ENCODE data around the gene CCNB2. TPM values are rescaled to one million over a fixed set of nuclear protein-coding genes. Genes with fewer than 3 reads are reported as not detected.
"Not testable (repeated sequence)": the region's sequence is repeated elsewhere in the genome, so short reads cannot be mapped to it uniquely, and the experiment has no call there.

CCNB2 gene
- polyA plus RNA-seq, 4 donors = 3.4 to 48.3 (median 14.4) TPM

GRCh38 chr15:59120937-59121336 lies 16.0 kb downstream of the CCNB2 start:
- Histone ChIP-seq H3K27me3 (ENCODE audit: control insufficient read depth in 3 of 3, insufficient read depth in 3 of 3, low read length in 3 of 3) (no peaks in the 10 kb centered on the region), H3K36me3 (ENCODE audit: control insufficient read depth in 3 of 3, insufficient read depth in 2 of 3, low read depth in 1 of 3, low read length in 3 of 3) (peaks cover 0 to 22% (median 0%) of the 10 kb centered on the region in 3 donors), H3K4me3 (ENCODE audit: low read depth in 1 of 3, low read length in 3 of 3) (no peak overlapping the region), H3K4me1 (ENCODE audit: control insufficient read depth in 3 of 3, insufficient read depth in 2 of 3, low read depth in 1 of 3, low read length in 2 of 3) (no peaks in the 10 kb centered on the region), H3K27ac (ENCODE audit: low read depth in 1 of 3, low read length in 2 of 3) (no peak overlapping the region), H3K9me3 (ENCODE audit: control insufficient read depth in 2 of 2, insufficient read depth in 1 of 2, low read depth in 1 of 2, low read length in 1 of 2) (peaks cover 0 to 2% of the 10 kb centered on the region in 2 donors)
- WGBS, 3 donors = 93 to 96% (median 93%) methylated on average over 5 of the region's 5 CpGs
- no peak for FAIRE-seq
- DNase-seq = no peak

GRCh38 chr15:59124261-59124660 lies 19.3 kb downstream of the CCNB2 start:
- Histone ChIP-seq H3K27ac (ENCODE audit: low read depth in 1 of 3, low read length in 2 of 3) (peak overlapping the region in 1 of 3 donors; percentile 6), H3K4me1 (ENCODE audit: control insufficient read depth in 3 of 3, insufficient read depth in 2 of 3, low read depth in 1 of 3, low read length in 2 of 3) (no peaks in the 10 kb centered on the region), H3K9me3 (ENCODE audit: control insufficient read depth in 2 of 2, insufficient read depth in 1 of 2, low read depth in 1 of 2, low read length in 1 of 2) (peaks cover 0 to 2% of the 10 kb centered on the region in 2 donors), H3K36me3 (ENCODE audit: control insufficient read depth in 3 of 3, insufficient read depth in 2 of 3, low read depth in 1 of 3, low read length in 3 of 3) (peaks cover 0 to 10% (median 0%) of the 10 kb centered on the region in 3 donors), H3K4me3 (ENCODE audit: low read depth in 1 of 3, low read length in 3 of 3) (no peak overlapping the region), H3K27me3 (ENCODE audit: control insufficient read depth in 3 of 3, insufficient read depth in 3 of 3, low read length in 3 of 3) (no peaks in the 10 kb centered on the region)
- WGBS, 3 donors = 24 to 71% (median 46%) methylated on average over 2 of the region's 2 CpGs
- no peak for FAIRE-seq
- peak; percentile 39 to 78 for DNase-seq

- not testable (repeated sequence) for H3K36me3 ChIP-seq (ENCODE audit: control insufficient read depth in 3 of 3, insufficient read depth in 2 of 3, low read depth in 1 of 3, low read length in 3 of 3); H3K27me3 ChIP-seq (ENCODE audit: control insufficient read depth in 3 of 3, insufficient read depth in 3 of 3, low read length in 3 of 3); H3K27ac ChIP-seq (ENCODE audit: low read depth in 1 of 3, low read length in 2 of 3); DNase-seq; FAIRE-seq; H3K4me3 ChIP-seq (ENCODE audit: low read depth in 1 of 3, low read length in 3 of 3); H3K4me1 ChIP-seq (ENCODE audit: control insufficient read depth in 3 of 3, insufficient read depth in 2 of 3, low read depth in 1 of 3, low read length in 2 of 3)
- WGBS, 3 donors = 97 to 99% (median 99%) methylated on average over 4 of the region's 4 CpGs
- peaks cover 0 to 10% of the 10 kb centered on the region in 2 donors for H3K9me3 ChIP-seq (ENCODE audit: control insufficient read depth in 2 of 2, insufficient read depth in 1 of 2, low read depth in 1 of 2, low read length in 1 of 2)
Measured at GRCh38 chr15:59125683-59126082, 20.7 kb downstream of the CCNB2 start.

GRCh38 chr15:59127255-59127654 lies 22.3 kb downstream of the CCNB2 start:
- not testable (repeated sequence) for H3K27ac ChIP-seq (ENCODE audit: low read depth in 1 of 3, low read length in 2 of 3); H3K27me3 ChIP-seq (ENCODE audit: control insufficient read depth in 3 of 3, insufficient read depth in 3 of 3, low read length in 3 of 3); FAIRE-seq; DNase-seq; H3K4me3 ChIP-seq (ENCODE audit: low read depth in 1 of 3, low read length in 3 of 3); H3K4me1 ChIP-seq (ENCODE audit: control insufficient read depth in 3 of 3, insufficient read depth in 2 of 3, low read depth in 1 of 3, low read length in 2 of 3)
- Histone ChIP-seq H3K9me3 (ENCODE audit: control insufficient read depth in 2 of 2, insufficient read depth in 1 of 2, low read depth in 1 of 2, low read length in 1 of 2) (peaks cover 0 to 20% of the 10 kb centered on the region in 2 donors), H3K36me3 (ENCODE audit: control insufficient read depth in 3 of 3, insufficient read depth in 2 of 3, low read depth in 1 of 3, low read length in 3 of 3) (peaks cover 0 to 16% (median 2%) of the 10 kb centered on the region in 3 donors)
- 87 to 89% (median 88%) methylated on average over 1 of the region's 1 CpG for WGBS, 3 donors

GRCh38 chr15:59131456-59131855 lies 26.5 kb downstream of the CCNB2 start:
- 97 to 99% (median 98%) methylated on average over 16 of the region's 16 CpGs for WGBS, 3 donors
- no peak for FAIRE-seq
- H3K27me3 ChIP-seq (ENCODE audit: control insufficient read depth in 3 of 3, insufficient read depth in 3 of 3, low read length in 3 of 3) = no peaks in the 10 kb centered on the region
- H3K4me1 ChIP-seq (ENCODE audit: control insufficient read depth in 3 of 3, insufficient read depth in 2 of 3, low read depth in 1 of 3, low read length in 2 of 3) = no peaks in the 10 kb centered on the region
- H3K4me3 ChIP-seq (ENCODE audit: low read depth in 1 of 3, low read length in 3 of 3) = no peak overlapping the region
- no peak for DNase-seq
- H3K27ac ChIP-seq (ENCODE audit: low read depth in 1 of 3, low read length in 2 of 3) = no peak overlapping the region
- peaks cover 0 to 17% of the 10 kb centered on the region in 2 donors for H3K9me3 ChIP-seq (ENCODE audit: control insufficient read depth in 2 of 2, insufficient read depth in 1 of 2, low read depth in 1 of 2, low read length in 1 of 2)
- H3K36me3 ChIP-seq (ENCODE audit: control insufficient read depth in 3 of 3, insufficient read depth in 2 of 3, low read depth in 1 of 3, low read length in 3 of 3) = peaks cover 0 to 31% (median 15%) of the 10 kb centered on the region in 3 donors

GRCh38 chr15:59131969-59132562 lies 27.1 kb downstream of the CCNB2 start:
- FAIRE-seq = no peak
- H3K27ac ChIP-seq (ENCODE audit: low read depth in 1 of 3, low read length in 2 of 3) = no peak overlapping the region
- H3K9me3 ChIP-seq (ENCODE audit: control insufficient read depth in 2 of 2, insufficient read depth in 1 of 2, low read depth in 1 of 2, low read length in 1 of 2) = peaks cover 0 to 17% of the 10 kb centered on the region in 2 donors
- peak; percentile 17 to 33 for DNase-seq
- no peaks in the 10 kb centered on the region for H3K4me1 ChIP-seq (ENCODE audit: control insufficient read depth in 3 of 3, insufficient read depth in 2 of 3, low read depth in 1 of 3, low read length in 2 of 3)
- WGBS, 3 donors = 41 to 76% (median 64%) methylated on average over 3 of the region's 3 CpGs
- no peak overlapping the region for H3K4me3 ChIP-seq (ENCODE audit: low read depth in 1 of 3, low read length in 3 of 3)
- no peaks in the 10 kb centered on the region for H3K27me3 ChIP-seq (ENCODE audit: control insufficient read depth in 3 of 3, insufficient read depth in 3 of 3, low read length in 3 of 3)
- peaks cover 0 to 37% (median 15%) of the 10 kb centered on the region in 3 donors for H3K36me3 ChIP-seq (ENCODE audit: control insufficient read depth in 3 of 3, insufficient read depth in 2 of 3, low read depth in 1 of 3, low read length in 3 of 3)

- no peak for DNase-seq
- WGBS, 3 donors = 96 to 98% (median 98%) methylated on average over 6 of the region's 6 CpGs
- Histone ChIP-seq H3K9me3 (ENCODE audit: control insufficient read depth in 2 of 2, insufficient read depth in 1 of 2, low read depth in 1 of 2, low read length in 1 of 2) (peaks cover 0 to 17% of the 10 kb centered on the region in 2 donors), H3K27me3 (ENCODE audit: control insufficient read depth in 3 of 3, insufficient read depth in 3 of 3, low read length in 3 of 3) (no peaks in the 10 kb centered on the region), H3K4me3 (ENCODE audit: low read depth in 1 of 3, low read length in 3 of 3) (no peak overlapping the region), H3K27ac (ENCODE audit: low read depth in 1 of 3, low read length in 2 of 3) (no peak overlapping the region), H3K36me3 (ENCODE audit: control insufficient read depth in 3 of 3, insufficient read depth in 2 of 3, low read depth in 1 of 3, low read length in 3 of 3) (peaks cover 0 to 51% (median 15%) of the 10 kb centered on the region in 3 donors), H3K4me1 (ENCODE audit: control insufficient read depth in 3 of 3, insufficient read depth in 2 of 3, low read depth in 1 of 3, low read length in 2 of 3) (no peaks in the 10 kb centered on the region)
- FAIRE-seq = no peak
Measured at GRCh38 chr15:59133929-59134427, 29.0 kb downstream of the CCNB2 start.

GRCh38 chr15:59137566-59137965 lies 32.6 kb downstream of the CCNB2 start:
- Histone ChIP-seq H3K4me1 (ENCODE audit: control insufficient read depth in 3 of 3, insufficient read depth in 2 of 3, low read depth in 1 of 3, low read length in 2 of 3) (no peaks in the 10 kb centered on the region), H3K9me3 (ENCODE audit: control insufficient read depth in 2 of 2, insufficient read depth in 1 of 2, low read depth in 1 of 2, low read length in 1 of 2) (no peaks in the 10 kb centered on the region), H3K36me3 (ENCODE audit: control insufficient read depth in 3 of 3, insufficient read depth in 2 of 3, low read depth in 1 of 3, low read length in 3 of 3) (peaks cover 0 to 60% (median 15%) of the 10 kb centered on the region in 3 donors), H3K27ac (ENCODE audit: low read depth in 1 of 3, low read length in 2 of 3) (no peak overlapping the region), H3K4me3 (ENCODE audit: low read depth in 1 of 3, low read length in 3 of 3) (no peak overlapping the region), H3K27me3 (ENCODE audit: control insufficient read depth in 3 of 3, insufficient read depth in 3 of 3, low read length in 3 of 3) (no peaks in the 10 kb centered on the region)
- FAIRE-seq (no peak), DNase-seq (no peak)
- WGBS, 3 donors = 41 to 59% (median 54%) methylated on average over 2 of the region's 2 CpGs

Measured in small intestine (tissue), 7 donors.